Measurements from ENCODE around the gene PLCXD3.

The PLCXD3 gene, protein sequence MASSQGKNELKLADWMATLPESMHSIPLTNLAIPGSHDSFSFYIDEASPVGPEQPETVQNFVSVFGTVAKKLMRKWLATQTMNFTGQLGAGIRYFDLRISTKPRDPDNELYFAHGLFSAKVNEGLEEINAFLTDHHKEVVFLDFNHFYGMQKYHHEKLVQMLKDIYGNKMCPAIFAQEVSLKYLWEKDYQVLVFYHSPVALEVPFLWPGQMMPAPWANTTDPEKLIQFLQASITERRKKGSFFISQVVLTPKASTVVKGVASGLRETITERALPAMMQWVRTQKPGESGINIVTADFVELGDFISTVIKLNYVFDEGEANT

DNA sequence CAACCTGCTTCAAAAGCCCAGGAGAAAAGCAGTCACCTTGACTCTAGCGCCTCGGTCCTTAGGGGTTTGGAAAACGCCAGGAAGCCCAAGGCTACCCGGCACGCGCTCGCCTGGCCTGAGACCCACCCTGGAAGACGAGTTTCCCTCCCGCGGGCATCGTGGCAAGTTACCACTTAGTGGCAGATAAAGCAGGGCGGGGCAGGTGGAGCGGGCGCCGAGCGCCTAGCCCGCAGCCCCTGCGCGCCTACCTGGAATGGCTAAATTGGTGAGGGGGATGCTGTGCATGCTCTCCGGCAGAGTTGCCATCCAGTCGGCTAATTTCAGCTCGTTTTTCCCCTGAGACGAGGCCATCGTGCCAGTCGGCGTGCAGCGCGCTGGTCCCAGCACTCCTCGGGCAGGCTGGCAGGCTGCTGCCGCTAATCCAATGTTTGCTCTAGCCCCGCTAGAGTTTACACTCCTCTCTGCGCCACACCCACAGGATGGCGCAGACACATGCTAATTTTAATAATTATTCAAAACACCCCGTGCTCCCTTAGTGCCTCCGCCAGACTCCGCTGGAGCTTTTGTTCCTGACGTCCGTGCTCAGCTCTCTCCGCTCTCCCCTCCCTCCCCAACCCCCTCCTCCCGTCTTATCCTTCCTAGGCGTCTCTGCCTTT is at the start of gene PLCXD3:
TSS of gene PLCXD3 (minus strand) at position 426 of the 656 bp plus-strand sequence. CDS start at position 351, 75 bp downstream.
- H3K4me3 Mint-ChIP-seq = no peak within 1 kb of the TSS
- H3K27me3 Mint-ChIP-seq = peaks cover 21% of the 10 kb centered on the region
- H3K4me1 Mint-ChIP-seq (ENCODE audit: low read depth) = peaks cover 1% of the 10 kb centered on the region
- no peaks in the 10 kb centered on the region for H3K9me3 Mint-ChIP-seq (ENCODE audit: low read depth)
- H3K36me3 Mint-ChIP-seq = no peaks in the 10 kb centered on the region
- H3K27ac Mint-ChIP-seq = no peak within 1 kb of the TSS

DNA sequence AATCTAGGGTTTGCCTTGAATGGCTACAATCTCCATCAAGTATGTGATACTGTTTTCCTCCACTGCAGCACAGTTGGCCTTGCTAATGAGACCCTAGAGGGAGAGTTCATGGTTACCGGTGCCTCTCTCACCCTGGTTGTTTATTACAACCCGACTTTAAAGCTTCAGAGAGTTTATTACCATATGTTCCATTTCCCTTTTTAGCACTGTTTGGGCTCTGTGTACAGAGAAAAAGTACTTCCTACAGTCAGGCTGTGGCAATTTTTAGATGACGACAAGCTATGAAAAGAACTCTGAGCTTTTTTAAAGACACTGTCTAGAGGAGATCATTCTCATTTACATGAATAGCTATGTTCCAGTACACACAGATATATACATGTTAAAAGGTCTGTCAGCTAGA is 48.8 kb upstream of the PLCXD3 start:
- Mint-ChIP-seq H3K36me3 (no peaks in the 10 kb centered on the region), H3K9me3 (ENCODE audit: low read depth) (peaks cover 12% of the 10 kb centered on the region), H3K4me3 (no peak overlapping the region), H3K27me3 (peaks cover 1% of the 10 kb centered on the region), H3K4me1 (ENCODE audit: low read depth) (no peaks in the 10 kb centered on the region), H3K27ac (no peak overlapping the region)

DNA sequence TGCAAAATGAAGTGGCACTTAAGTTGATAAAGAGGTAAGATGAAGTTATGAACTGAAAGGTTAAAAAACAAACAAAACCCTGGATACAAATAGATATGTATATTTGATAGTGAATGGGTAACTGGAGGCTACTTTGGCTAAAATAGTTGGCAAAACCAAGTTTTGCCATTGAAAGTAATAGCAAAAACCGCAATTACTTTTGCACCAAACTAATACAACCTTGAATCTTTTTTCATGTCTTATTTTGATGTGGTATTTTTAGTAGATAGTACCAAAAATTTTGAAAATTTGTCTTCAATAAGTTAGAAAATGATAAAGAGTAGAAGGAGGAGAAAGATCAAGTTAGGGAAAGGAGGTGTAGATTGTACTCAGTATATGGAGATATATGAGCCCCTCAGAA is 47.9 kb upstream of the PLCXD3 start:
- Mint-ChIP-seq H3K27ac (no peak overlapping the region), H3K4me1 (ENCODE audit: low read depth) (no peaks in the 10 kb centered on the region)

DNA sequence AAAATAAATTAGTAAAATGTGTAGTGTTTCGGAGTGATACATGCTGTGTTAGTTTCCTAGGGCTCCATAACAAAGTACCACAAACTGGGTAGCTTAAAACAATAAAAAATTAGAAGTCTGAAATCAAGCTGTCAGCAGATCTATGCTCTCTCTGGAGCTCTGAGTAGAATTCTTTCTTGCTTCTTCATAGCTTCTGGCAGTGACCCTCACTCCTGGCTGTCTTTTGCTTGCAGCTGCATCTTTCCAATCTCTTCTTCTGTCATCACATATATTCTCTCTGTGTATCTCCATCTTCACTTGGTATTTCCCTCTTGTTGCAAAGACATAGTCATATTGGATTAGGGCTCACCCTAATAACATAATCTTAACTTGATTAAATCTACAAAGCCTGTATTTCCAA is 37.6 kb upstream of the PLCXD3 start:
- H3K4me3 Mint-ChIP-seq = no peak overlapping the region
- H3K27me3 Mint-ChIP-seq = no peaks in the 10 kb centered on the region
- peaks cover 13% of the 10 kb centered on the region for H3K9me3 Mint-ChIP-seq (ENCODE audit: low read depth)
- H3K27ac Mint-ChIP-seq = no peak overlapping the region
- no peaks in the 10 kb centered on the region for H3K36me3 Mint-ChIP-seq
- no peaks in the 10 kb centered on the region for H3K4me1 Mint-ChIP-seq (ENCODE audit: low read depth)

More for the DNA sequence above, 47.9 kb upstream of the PLCXD3 start:
- Mint-ChIP-seq H3K9me3 (ENCODE audit: low read depth) (peaks cover 10% of the 10 kb centered on the region), H3K27me3 (peaks cover 1% of the 10 kb centered on the region), H3K36me3 (no peaks in the 10 kb centered on the region), H3K4me3 (no peak overlapping the region)

DNA sequence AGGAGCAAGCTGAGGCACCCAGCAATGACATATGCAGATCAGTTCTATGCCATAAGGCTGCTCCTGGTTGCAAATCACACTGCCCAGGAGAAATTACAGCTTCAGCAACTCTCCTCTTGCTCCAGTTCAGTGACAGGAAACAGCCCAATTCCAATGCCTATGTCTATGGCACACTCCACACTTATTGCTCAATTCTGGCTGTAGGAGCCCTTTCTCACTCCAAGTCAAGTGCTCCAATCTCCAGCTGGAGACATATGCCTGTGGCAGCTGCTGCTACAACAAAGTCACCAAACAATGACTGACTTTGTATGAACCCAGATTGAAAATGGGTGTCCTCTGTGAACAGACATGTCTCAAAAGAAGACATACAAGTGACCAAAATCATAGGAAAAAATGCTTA is 31.8 kb upstream of the PLCXD3 start:
- H3K27me3 Mint-ChIP-seq = no peaks in the 10 kb centered on the region
- no peak overlapping the region for H3K4me3 Mint-ChIP-seq
- no peaks in the 10 kb centered on the region for H3K36me3 Mint-ChIP-seq
- H3K27ac Mint-ChIP-seq = no peak overlapping the region
- peaks cover 4% of the 10 kb centered on the region for H3K9me3 Mint-ChIP-seq (ENCODE audit: low read depth)
- H3K4me1 Mint-ChIP-seq (ENCODE audit: low read depth) = no peaks in the 10 kb centered on the region

DNA sequence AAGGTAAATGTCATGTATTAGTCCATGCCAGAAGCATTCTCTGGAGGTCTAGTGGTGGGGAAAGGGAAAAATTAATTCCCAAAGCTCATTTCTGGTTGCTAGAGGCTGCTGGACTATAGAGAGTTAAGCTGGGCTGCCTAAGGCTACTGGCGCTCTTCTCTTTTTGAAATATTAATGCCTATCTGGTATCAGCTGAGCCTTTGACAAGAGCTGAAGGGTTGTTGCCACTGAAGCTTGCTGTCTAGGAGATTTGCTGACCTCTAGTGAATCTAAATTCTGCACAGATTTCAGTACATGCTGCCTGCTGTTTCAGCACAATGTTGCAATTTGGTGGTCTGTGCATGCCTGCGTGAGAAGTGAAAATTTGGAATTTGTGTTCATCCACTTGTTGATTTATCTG is 29.1 kb upstream of the PLCXD3 start:
- Mint-ChIP-seq H3K4me3 (no peak overlapping the region), H3K4me1 (ENCODE audit: low read depth) (no peaks in the 10 kb centered on the region)

DNA sequence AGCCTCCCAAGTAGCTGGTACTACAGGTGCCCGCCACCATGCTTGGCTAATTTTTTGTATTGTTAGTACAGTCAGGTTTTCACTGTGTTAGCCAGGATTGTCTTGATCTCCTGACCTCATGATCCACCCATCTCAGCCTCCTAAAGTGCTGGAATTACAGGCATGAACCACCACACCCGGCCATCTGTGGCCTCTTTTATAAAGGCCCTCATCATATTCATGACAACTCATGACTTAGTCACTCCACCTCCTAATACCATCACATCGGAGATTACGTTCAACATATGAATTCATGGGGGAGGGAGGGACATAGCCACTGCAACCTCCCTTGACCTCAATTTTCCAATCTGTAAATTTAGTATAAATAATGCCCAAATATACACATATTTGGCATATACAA is 27.2 kb upstream of the PLCXD3 start:
- Mint-ChIP-seq H3K27ac (no peak overlapping the region), H3K27me3 (no peaks in the 10 kb centered on the region), H3K4me3 (no peak overlapping the region), H3K36me3 (no peaks in the 10 kb centered on the region), H3K9me3 (ENCODE audit: low read depth) (peaks cover 3% of the 10 kb centered on the region), H3K4me1 (ENCODE audit: low read depth) (no peaks in the 10 kb centered on the region)

More for the DNA sequence above, 29.1 kb upstream of the PLCXD3 start:
- Mint-ChIP-seq H3K27me3 (no peaks in the 10 kb centered on the region), H3K9me3 (ENCODE audit: low read depth) (peaks cover 4% of the 10 kb centered on the region), H3K36me3 (no peaks in the 10 kb centered on the region), H3K27ac (no peak overlapping the region)

DNA sequence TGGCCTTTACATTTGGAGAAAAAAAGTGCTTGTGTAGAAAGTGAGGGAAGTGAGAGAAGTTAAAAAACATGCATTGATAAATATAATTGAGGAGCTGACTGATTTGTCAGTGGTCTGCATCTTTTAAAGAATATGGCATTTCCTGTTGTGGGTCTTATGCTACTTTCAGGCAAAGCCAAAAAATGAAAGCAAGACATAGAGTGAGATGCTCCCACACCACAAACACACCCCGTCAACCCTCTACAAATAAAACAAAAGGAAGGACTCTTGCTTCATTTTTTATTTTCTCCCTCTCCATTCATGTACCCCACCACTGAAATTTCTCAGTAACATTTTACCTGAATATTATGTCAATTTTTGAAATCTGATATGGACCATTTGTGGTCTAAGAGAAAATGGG is 22.1 kb upstream of the PLCXD3 start:
- Mint-ChIP-seq H3K27me3 (no peaks in the 10 kb centered on the region), H3K27ac (no peak overlapping the region), H3K36me3 (no peaks in the 10 kb centered on the region), H3K4me1 (ENCODE audit: low read depth) (no peaks in the 10 kb centered on the region), H3K9me3 (ENCODE audit: low read depth) (peaks cover 3% of the 10 kb centered on the region), H3K4me3 (no peak overlapping the region)

DNA sequence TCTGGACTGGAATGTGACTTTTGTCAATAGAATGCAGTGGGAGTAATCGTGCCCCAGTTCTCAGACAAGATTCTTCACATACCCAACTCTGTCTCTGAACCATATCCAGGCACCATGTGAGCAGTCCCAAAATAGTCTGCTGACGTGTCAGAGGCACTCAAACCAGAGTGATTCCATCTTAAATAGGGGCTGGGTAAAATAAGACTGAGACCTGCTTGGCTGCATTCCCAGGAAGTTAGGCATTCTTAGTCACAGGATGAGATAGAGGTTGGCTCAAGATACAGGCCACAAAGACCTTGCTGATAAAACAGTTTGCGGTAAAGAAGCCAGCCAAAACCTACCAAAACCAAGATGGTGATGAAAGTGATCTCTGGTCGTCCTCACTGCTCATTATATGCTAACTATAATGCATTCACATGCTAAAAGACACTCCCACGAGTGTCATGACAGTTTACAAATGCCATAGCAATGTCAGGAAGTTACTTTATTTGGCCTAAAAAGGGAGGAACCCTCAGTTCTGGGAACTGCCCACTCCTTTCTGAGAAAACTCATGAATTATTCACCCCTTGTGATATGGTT is 16.9 kb upstream of the PLCXD3 start:
- no peaks in the 10 kb centered on the region for H3K9me3 Mint-ChIP-seq (ENCODE audit: low read depth)

DNA sequence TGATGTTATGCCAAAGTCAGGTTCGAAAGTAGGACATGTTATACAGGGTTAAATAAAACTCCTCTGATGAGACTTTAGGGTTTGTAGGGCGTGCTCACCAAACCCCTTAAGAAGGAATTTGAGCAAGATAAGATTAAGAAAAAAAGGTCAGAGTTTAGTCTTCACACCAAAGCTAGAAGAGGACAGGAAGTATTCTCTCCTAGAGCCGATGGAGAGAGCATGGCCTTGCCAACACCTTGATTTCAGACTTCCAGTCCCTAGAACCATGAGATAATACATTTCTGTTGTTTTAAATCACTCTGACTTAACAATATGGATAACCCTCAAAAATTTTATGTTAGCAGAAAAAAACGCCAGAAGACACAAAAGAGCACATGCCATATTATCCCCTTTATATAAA is 16.3 kb upstream of the PLCXD3 start:
- no peaks in the 10 kb centered on the region for H3K27me3 Mint-ChIP-seq
- H3K4me1 Mint-ChIP-seq (ENCODE audit: low read depth) = no peaks in the 10 kb centered on the region
- no peaks in the 10 kb centered on the region for H3K36me3 Mint-ChIP-seq
- H3K4me3 Mint-ChIP-seq = no peak overlapping the region
- H3K27ac Mint-ChIP-seq = no peak overlapping the region
- H3K9me3 Mint-ChIP-seq (ENCODE audit: low read depth) = no peaks in the 10 kb centered on the region

More for the DNA sequence above, 16.9 kb upstream of the PLCXD3 start:
- Mint-ChIP-seq H3K4me3 (no peak overlapping the region), H3K27me3 (no peaks in the 10 kb centered on the region), H3K4me1 (ENCODE audit: low read depth) (no peaks in the 10 kb centered on the region), H3K27ac (no peak overlapping the region), H3K36me3 (no peaks in the 10 kb centered on the region)

DNA sequence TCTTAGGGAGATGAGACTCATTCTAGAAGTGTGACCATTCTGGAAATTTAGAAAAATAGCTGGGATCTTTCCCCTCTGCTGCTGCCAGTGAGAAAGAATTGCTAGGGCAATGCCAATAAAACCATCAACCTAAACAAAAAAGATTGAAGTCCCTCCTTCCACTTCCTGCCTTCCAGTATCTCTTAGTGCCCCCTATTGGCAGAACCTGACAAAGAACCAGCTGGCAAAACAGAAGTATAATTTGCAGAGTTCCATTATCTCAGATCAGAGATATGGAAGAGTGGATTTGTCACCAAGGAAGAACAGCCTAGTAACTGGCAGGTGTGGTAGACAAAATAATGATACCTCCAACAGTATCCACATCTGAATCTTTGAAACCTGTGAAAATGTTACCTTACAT is 13.8 kb upstream of the PLCXD3 start:
- Mint-ChIP-seq H3K9me3 (ENCODE audit: low read depth) (no peaks in the 10 kb centered on the region), H3K4me3 (no peak overlapping the region), H3K4me1 (ENCODE audit: low read depth) (no peaks in the 10 kb centered on the region), H3K36me3 (no peaks in the 10 kb centered on the region), H3K27ac (no peak overlapping the region), H3K27me3 (peaks cover 1% of the 10 kb centered on the region)

DNA sequence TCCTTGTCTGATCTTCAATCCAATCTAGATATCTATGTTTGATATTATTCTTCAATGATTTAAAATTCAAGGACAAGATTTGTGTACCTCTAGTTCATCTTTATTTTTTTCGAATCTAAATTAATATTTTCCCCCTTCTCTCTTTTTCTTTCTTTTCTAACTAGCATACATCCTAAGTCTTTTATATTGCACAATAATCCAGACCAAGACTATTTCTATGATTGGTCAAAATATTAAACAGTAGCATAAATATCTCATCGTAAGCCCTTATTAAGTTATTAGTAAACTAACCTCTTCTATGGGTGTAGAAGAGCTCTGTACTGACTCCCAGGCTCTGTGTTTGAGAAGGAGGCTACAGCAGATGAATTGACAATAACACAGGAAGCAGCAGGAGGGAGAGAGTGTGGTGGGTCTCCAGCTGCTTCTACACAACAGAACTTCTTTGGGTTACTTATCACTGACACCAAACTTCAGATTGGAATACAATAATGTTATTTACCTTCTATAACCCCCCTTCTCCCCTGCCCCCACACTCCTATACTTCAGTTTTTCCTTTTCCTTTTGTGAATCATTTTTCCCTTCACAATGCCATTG is 11.9 kb upstream of the PLCXD3 start:
- Mint-ChIP-seq H3K27me3 (peaks cover 1% of the 10 kb centered on the region), H3K9me3 (ENCODE audit: low read depth) (no peaks in the 10 kb centered on the region), H3K4me3 (no peak overlapping the region)

DNA sequence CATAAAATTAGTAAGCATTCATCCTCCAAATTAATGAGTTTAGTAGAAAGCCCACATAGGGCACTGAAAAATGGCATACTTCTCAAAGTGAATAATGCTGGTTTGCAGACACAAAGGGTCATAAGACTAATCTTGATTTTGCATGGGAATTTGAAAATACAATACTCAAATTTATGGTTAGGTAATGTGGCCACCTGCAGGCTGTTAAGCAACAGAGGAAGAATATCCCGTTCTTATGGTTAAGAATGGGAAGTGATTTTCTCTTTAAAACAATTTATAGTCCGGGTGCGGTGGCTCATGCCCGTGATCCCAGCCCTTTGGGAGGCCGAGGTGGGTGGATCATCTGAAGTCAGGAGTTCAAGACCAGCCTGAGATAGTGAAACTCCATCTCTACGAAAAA is 9.4 kb upstream of the PLCXD3 start:
- H3K4me1 Mint-ChIP-seq (ENCODE audit: low read depth) = no peaks in the 10 kb centered on the region
- H3K4me3 Mint-ChIP-seq = no peak overlapping the region
- peaks cover 1% of the 10 kb centered on the region for H3K27me3 Mint-ChIP-seq
- H3K36me3 Mint-ChIP-seq = no peaks in the 10 kb centered on the region
- no peak overlapping the region for H3K27ac Mint-ChIP-seq
- H3K9me3 Mint-ChIP-seq (ENCODE audit: low read depth) = no peaks in the 10 kb centered on the region

More for the DNA sequence above, 11.9 kb upstream of the PLCXD3 start:
- Mint-ChIP-seq H3K27ac (no peak overlapping the region), H3K4me1 (ENCODE audit: low read depth) (no peaks in the 10 kb centered on the region), H3K36me3 (no peaks in the 10 kb centered on the region)

DNA sequence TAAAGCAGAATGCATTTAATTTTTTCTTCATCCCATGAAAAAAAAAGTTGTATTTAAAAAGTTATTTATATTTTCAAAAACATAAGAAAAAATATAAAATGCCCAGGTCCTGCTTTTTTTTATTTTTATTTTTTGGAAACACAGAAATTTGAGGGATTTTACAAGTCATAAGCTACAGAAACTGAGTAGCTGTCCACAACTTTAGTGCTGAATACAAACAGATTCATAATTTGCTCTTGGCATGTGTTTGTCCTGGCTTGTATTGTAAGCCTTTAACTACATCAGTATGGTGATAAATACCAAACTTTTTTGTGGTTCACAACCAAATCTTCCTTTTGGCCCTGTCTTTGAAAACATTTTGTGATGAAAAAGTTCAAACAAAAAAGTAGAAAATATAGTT is 7.5 kb upstream of the PLCXD3 start:
- Mint-ChIP-seq H3K4me3 (no peak overlapping the region), H3K9me3 (ENCODE audit: low read depth) (no peaks in the 10 kb centered on the region), H3K27me3 (peaks cover 1% of the 10 kb centered on the region), H3K4me1 (ENCODE audit: low read depth) (no peaks in the 10 kb centered on the region), H3K27ac (no peak overlapping the region), H3K36me3 (no peaks in the 10 kb centered on the region)

DNA sequence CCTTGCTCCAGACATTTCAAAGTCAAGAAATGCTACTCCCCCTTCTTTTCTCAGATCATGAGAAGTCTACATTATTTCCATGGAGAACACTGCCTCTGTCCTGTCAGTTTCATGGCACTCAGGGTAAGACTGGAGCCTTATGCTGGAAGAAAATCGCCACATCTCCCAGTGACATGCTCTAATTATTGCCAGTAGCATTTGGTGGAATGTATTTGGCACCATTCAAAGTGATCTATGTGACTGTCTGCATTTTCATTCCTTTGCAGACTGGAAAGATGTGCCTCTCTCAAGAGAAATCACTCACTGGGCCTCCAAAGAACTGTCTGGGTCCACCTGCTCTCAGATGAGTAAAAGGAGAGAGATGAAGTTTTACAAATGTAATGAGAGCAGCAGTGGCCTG is 840 bp upstream of the PLCXD3 start:
- peaks cover 21% of the 10 kb centered on the region for H3K27me3 Mint-ChIP-seq
- no peak overlapping the region for H3K27ac Mint-ChIP-seq
- peaks cover 1% of the 10 kb centered on the region for H3K4me1 Mint-ChIP-seq (ENCODE audit: low read depth)
- no peak overlapping the region for H3K4me3 Mint-ChIP-seq
- H3K36me3 Mint-ChIP-seq = no peaks in the 10 kb centered on the region
- H3K9me3 Mint-ChIP-seq (ENCODE audit: low read depth) = no peaks in the 10 kb centered on the region

Measured in activated naive CD8-positive, alpha-beta T cell (primary cell).